Ishikawa (cell line): ENCODE measurements around the gene TET3.

Experiments used
- CEBPB ChIP-seq: IDR thresholded peaks from 2 replicates; pipeline ENCODE4 v1.6.1; 2012
- CREB1 ChIP-seq: IDR thresholded peaks from 2 replicates; pipeline ENCODE4 v1.6.1; 2012; ENCODE audit warnings: low read depth
- EGR1 ChIP-seq: IDR thresholded peaks from 2 replicates; pipeline ENCODE4 v1.6.1; 2012
- EP300 ChIP-seq: IDR thresholded peaks from 2 replicates; pipeline ENCODE4 v1.6.1; 2012; ENCODE audit warnings: borderline replicate concordance
- FOXM1 ChIP-seq: IDR thresholded peaks from 2 replicates; pipeline ENCODE4 v1.6.1; 2012; ENCODE audit warnings: low read depth, borderline replicate concordance
- NFIC ChIP-seq: IDR thresholded peaks from 2 replicates; pipeline ENCODE4 v1.6.1; 2012
- RAD21 ChIP-seq: IDR thresholded peaks from 2 replicates; pipeline ENCODE4 v1.6.1; 2012; ENCODE audit warnings: low read depth
- TAF1 ChIP-seq: IDR thresholded peaks from 2 replicates; pipeline ENCODE4 v1.6.1; 2012; ENCODE audit warnings: low read depth, mild to moderate bottlenecking
- TCF12 ChIP-seq: IDR thresholded peaks from 2 replicates; pipeline ENCODE4 v1.6.1; 2012; ENCODE audit warnings: low read depth
- TEAD4 ChIP-seq: IDR thresholded peaks from 2 replicates; pipeline ENCODE4 v1.6.1; 2012
- YY1 ChIP-seq: IDR thresholded peaks from 2 replicates; pipeline ENCODE4 v1.6.1; 2012; ENCODE audit warnings: low read depth
- ZBTB7A ChIP-seq: IDR thresholded peaks from 2 replicates; pipeline ENCODE4 v1.6.1; 2012; ENCODE audit warnings: low read depth
- TF ChIP-seq, protein P1 (sequence below): IDR thresholded peaks from 2 replicates; pipeline ENCODE4 v1.6.1; 2012
- TF ChIP-seq, protein P2 (sequence below): IDR thresholded peaks from 2 replicates; pipeline ENCODE4 v1.6.1; 2012
- TF ChIP-seq, protein P3 (sequence below): IDR thresholded peaks from 2 replicates; pipeline ENCODE4 v1.6.1; 2012; ENCODE audit warnings: low read depth, mild to moderate bottlenecking

The TET3 gene

DNA sequence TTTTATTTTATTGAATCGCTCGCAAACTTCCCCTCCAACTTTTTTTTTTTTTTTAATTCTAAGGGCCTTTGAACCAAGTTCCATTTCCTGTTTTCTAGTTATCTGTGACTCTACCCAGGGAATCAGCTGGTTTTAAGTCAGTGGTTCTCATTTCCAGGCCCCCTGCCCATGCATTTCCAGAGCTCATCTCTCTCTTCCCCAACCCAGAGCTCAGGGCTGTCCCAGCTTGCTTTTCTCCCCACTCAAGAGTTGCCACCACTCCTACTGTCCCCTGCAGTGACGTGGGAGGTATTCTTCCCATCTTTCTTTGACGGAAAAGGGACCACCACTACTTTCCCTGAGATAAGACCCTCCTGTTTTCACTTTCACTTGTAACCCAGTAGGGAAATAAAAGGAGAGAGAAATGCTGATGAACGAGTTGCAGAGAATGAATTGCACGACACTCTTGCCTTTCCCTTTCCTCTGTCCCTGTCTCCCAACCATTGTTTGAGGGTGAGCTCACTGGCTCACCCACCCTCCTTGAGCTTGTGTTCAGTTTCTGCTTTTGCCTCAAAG, 42.1 kb downstream of the TET3 start:
- TF ChIP-seq RAD21: no peak

DNA sequence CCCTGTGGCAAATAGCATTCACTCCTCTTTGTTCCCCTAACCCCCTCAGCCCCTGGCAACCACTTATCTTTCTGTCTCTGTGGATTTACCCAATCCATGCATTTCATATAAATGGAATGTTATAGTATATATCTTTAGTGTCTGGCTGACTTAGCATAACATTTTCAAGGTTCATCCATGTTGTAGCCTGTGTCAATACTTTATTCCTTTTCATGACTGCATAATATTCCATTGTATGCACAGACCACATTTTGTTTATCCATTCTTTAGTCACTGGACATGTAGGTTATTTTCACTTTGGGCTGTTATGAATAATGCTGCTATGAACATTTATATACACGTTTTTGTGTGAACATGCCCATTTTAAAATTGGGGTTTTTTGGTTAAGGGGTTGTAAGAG, 42.8 kb downstream of the TET3 start:
- TF ChIP-seq TAF1: no peak
- no peak for TF ChIP-seq RAD21

DNA sequence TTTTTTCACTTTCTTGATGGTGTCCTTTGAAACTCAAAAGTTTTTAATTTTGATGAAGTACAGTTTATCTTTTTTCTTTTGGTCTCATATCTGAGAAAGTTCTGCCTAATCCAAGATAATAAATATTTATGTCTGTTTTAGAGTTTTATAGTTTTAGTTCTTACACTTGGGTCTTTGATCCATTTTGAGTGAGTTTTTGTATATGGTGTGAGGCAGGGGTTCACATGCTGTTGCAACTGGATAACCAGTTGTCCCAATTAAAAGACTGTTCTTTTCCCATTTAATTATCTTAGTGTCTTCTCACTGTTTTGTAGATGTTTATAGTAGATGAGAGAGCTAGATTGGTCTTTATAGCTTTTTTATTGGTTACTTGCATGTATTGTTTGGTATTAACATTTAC, 43.6 kb downstream of the TET3 start:
- TF ChIP-seq TAF1 (no peak), EGR1 (no peak), CEBPB (no peak), FOXM1 (no peak), RAD21 (no peak), NFIC (no peak), CREB1 (no peak), EP300 (no peak), TEAD4 (no peak), TCF12 (no peak), YY1 (no peak)
- TF ChIP-seq, protein P1, sequence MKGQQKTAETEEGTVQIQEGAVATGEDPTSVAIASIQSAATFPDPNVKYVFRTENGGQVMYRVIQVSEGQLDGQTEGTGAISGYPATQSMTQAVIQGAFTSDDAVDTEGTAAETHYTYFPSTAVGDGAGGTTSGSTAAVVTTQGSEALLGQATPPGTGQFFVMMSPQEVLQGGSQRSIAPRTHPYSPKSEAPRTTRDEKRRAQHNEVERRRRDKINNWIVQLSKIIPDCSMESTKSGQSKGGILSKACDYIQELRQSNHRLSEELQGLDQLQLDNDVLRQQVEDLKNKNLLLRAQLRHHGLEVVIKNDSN: no peak
- TF ChIP-seq, protein P2, sequence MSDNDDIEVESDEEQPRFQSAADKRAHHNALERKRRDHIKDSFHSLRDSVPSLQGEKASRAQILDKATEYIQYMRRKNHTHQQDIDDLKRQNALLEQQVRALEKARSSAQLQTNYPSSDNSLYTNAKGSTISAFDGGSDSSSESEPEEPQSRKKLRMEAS: no peak
- TF ChIP-seq, protein P3, sequence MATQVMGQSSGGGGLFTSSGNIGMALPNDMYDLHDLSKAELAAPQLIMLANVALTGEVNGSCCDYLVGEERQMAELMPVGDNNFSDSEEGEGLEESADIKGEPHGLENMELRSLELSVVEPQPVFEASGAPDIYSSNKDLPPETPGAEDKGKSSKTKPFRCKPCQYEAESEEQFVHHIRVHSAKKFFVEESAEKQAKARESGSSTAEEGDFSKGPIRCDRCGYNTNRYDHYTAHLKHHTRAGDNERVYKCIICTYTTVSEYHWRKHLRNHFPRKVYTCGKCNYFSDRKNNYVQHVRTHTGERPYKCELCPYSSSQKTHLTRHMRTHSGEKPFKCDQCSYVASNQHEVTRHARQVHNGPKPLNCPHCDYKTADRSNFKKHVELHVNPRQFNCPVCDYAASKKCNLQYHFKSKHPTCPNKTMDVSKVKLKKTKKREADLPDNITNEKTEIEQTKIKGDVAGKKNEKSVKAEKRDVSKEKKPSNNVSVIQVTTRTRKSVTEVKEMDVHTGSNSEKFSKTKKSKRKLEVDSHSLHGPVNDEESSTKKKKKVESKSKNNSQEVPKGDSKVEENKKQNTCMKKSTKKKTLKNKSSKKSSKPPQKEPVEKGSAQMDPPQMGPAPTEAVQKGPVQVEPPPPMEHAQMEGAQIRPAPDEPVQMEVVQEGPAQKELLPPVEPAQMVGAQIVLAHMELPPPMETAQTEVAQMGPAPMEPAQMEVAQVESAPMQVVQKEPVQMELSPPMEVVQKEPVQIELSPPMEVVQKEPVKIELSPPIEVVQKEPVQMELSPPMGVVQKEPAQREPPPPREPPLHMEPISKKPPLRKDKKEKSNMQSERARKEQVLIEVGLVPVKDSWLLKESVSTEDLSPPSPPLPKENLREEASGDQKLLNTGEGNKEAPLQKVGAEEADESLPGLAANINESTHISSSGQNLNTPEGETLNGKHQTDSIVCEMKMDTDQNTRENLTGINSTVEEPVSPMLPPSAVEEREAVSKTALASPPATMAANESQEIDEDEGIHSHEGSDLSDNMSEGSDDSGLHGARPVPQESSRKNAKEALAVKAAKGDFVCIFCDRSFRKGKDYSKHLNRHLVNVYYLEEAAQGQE: no peak

DNA sequence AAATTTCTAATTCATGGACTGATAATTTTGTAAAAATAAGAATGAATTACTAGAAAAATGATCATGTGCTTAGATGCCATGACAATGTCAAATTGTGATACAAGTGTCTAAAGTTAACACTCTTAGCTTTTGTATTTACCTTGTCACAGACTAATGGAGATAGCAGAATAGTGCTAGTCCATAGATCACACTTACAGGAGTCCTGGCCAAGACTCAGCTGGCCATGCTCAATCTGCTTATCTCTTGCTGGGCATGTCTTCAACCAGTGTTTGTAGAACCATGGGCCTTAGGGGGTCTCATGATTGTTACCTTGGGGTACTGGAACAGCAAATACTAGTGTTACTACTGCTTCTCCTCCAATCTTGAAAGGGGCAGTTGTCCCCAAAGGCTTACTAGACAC, 44.0 kb downstream of the TET3 start:
- TF ChIP-seq, protein P2: no peak

DNA sequence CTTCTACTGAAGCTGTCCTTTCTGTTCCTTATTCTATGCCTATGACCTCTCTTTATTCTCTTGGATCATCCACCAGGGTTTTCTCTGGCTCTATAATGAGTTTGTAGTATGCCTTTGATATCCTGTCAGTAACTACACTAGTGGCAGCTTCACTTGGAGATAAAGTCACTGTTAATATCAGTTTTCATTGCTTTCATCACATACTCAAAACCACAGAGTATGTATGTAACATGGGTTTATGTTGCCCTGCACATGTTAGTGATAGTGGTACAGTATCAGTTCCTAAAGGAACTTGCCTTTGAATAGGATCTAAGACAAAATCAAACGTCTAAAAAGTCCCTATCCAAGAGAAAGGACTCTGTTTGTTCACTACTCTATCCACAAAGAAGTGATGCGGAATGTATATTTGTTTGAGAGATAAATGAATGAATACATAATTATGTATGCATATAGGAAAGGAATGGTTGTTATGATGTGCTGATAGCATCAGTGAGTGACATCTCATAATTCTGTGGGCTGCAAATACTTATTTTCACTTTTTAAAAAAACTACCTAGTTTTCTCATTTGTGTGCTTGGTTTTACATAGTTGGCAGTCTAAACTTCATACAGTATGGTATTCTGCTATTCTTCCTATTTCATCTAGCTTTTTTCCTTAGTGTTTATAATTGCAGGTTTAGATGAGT, 45.1 kb downstream of the TET3 start:
- TF ChIP-seq CREB1: no peak

DNA sequence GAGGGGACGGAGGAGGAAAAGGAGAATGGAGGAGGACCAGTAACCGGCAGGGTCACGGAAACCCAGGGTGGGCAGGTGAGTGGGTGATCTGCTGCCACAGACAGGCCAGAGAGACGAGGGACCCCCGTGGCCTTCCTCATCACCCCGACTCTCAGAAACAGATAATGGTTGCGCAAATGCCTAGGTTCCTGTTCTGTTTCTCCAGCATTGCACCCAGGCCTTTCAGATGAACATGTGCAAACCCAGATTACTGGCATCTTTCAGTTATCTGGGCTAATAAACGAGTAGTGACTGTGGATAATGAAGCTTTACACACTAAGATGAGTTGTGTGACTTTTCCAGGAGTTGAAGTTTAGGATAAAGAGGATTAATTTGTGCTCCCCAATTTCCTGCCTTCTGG, 46.5 kb downstream of the TET3 start:
- no peak for TF ChIP-seq FOXM1
- TF ChIP-seq EGR1: no peak
- TF ChIP-seq EP300: no peak
- no peak for TF ChIP-seq CEBPB
- TF ChIP-seq TAF1: no peak
- no peak for TF ChIP-seq NFIC

DNA sequence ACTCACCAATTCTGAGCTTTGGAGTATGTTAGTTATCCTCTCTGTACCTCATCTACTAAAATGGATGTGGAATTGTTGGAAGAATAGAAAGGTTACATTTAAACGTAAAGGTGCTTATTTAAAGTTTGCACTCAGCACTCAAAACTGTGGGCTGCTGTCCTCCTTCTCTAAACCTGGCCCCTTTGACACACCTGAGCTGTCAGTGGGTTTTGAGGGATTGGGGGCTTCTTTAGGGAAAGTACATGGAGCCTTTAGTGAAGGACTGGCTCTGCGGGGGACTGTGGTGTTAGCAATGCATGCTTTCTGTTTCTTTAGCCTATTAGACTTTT, 47.2 kb downstream of the TET3 start:
- no peak for TF ChIP-seq TAF1
- TF ChIP-seq, protein P3: no peak
- TF ChIP-seq CEBPB: no peak
- TF ChIP-seq CREB1: no peak
- no peak for TF ChIP-seq NFIC
- no peak for TF ChIP-seq TCF12
- no peak for TF ChIP-seq YY1
- TF ChIP-seq EP300: no peak
- TF ChIP-seq TEAD4: no peak
- no peak for TF ChIP-seq RAD21
- TF ChIP-seq, protein P1: no peak
- TF ChIP-seq FOXM1: no peak
- TF ChIP-seq ZBTB7A: no peak
- TF ChIP-seq EGR1: no peak
- TF ChIP-seq, protein P2: no peak
